H4 (cell line): ENCODE data around the gene PEX10. TPM values are rescaled to one million over a fixed set of nuclear protein-coding genes. Genes with fewer than 3 reads are reported as not detected.

ENCODE experiments used
- total RNA-seq: library from RNA; depleted of rRNA; stranded (reverse); fragments of >200 nt; shearing (Covaris generic); gene quantifications from 2 replicates; pipeline ENCODE4 v1.2.3, GENCODE V29; 2014; rRNA removed

Gene PEX10
- total RNA-seq, 1 experiment from 2014 or later, result 26.1 TPM

Other genes with a start within 250 kb of the PEX10 start
- 24.5 and 28.5 TPM in 2 replicates for gene FAAP20, start 217.8 kb downstream of the PEX10 start, total RNA-seq
- 3.3 and 172 TPM in 2 replicates for gene SKI, start 184.2 kb downstream of the PEX10 start, total RNA-seq
- gene MORN1, start 21.0 kb downstream of the PEX10 start, total RNA-seq, result 5.4 and 6.3 TPM in 2 replicates
- 173 and 208 TPM in 2 replicates for gene RER1, start 20.7 kb downstream of the PEX10 start, total RNA-seq
- gene PLCH2, start 63.7 kb upstream of the PEX10 start, total RNA-seq, result 0.02 TPM in 1 of 2 replicates, not detected in the other
- 10.9 and 12.5 TPM in 2 replicates for gene PANK4, start 114.0 kb upstream of the PEX10 start, total RNA-seq
- not detected in 2 replicates for gene HES5, start 117.7 kb upstream of the PEX10 start, total RNA-seq
- gene TNFRSF14, start 143.8 kb upstream of the PEX10 start, total RNA-seq, result 3.3 and 9.1 TPM in 2 replicates
- 18.8 and 29.0 TPM in 2 replicates for gene PRXL2B, start 174.2 kb upstream of the PEX10 start, total RNA-seq
- not detected in 2 replicates for gene MMEL1, start 220.5 kb upstream of the PEX10 start, total RNA-seq